Measurements from ENCODE around the gene GABRB3. TPM values are rescaled to one million over a fixed set of nuclear protein-coding genes. Genes with fewer than 3 reads are reported as not detected.

Gene GABRB3
- total RNA-seq, 4 donors from 2014 or later: 15.0 to 46.7 (median 20.6) TPM

GRCh38 chr15:26537663-26538062, 235.2 kb downstream of the GABRB3 start:
- Histone ChIP-seq H3K36me3 (no peaks in the 10 kb centered on the region), H3K27ac (no peak overlapping the region), H3K4me1 (no peaks in the 10 kb centered on the region), H3K27me3 (no peaks in the 10 kb centered on the region), H3K4me3 (replicated peaks in 1 of 3) (no peak overlapping the region), H3K9me3 (no peaks in the 10 kb centered on the region)
- no peak for DNase-seq
- no peak for TF ChIP-seq CTCF (IDR thresholded peaks at IDR 0.05)
- no peak for TF ChIP-seq POLR2A (IDR thresholded peaks at IDR 0.05)
- intact Hi-C loops (cut with DNase I): no loop called here
- WGBS, 2 donors: 69 to 73% methylated on average over 2 of the region's 2 CpGs

GRCh38 chr15:26531489-26531888, 241.4 kb downstream of the GABRB3 start:
- Histone ChIP-seq H3K4me1 (no peaks in the 10 kb centered on the region), H3K9me3 (no peaks in the 10 kb centered on the region), H3K36me3 (no peaks in the 10 kb centered on the region), H3K4me3 (replicated peaks in 1 of 3) (no peak overlapping the region), H3K27me3 (no peaks in the 10 kb centered on the region), H3K27ac (no peak overlapping the region)
- intact Hi-C loops (cut with DNase I): no loop called here
- DNase-seq: no peak
- WGBS, 2 donors: 72 to 74% methylated on average over 4 of the region's 4 CpGs
- no peak for TF ChIP-seq CTCF (IDR thresholded peaks at IDR 0.05)
- TF ChIP-seq POLR2A (IDR thresholded peaks at IDR 0.05): no peak

GRCh38 chr15:26525096-26525495, 247.8 kb downstream of the GABRB3 start:
- no peak for DNase-seq
- no peak overlapping the region for H3K4me3 ChIP-seq (replicated peaks in 1 of 3)
- intact Hi-C loops (cut with DNase I): no loop called here
- no peaks in the 10 kb centered on the region for H3K9me3 ChIP-seq
- 90 to 91% methylated on average over 2 of the region's 2 CpGs for WGBS, 2 donors
- TF ChIP-seq POLR2A (IDR thresholded peaks at IDR 0.05) (no peak), CTCF (IDR thresholded peaks at IDR 0.05) (no peak)
- no peak overlapping the region for H3K27ac ChIP-seq
- H3K36me3 ChIP-seq: no peaks in the 10 kb centered on the region
- H3K4me1 ChIP-seq: no peaks in the 10 kb centered on the region
- no peaks in the 10 kb centered on the region for H3K27me3 ChIP-seq

GRCh38 chr15:26521691-26522198, 251.1 kb downstream of the GABRB3 start:
- DNase-seq: no peak
- 78 to 80% methylated on average over 9 of the region's 9 CpGs for WGBS, 2 donors
- no peak for TF ChIP-seq CTCF (IDR thresholded peaks at IDR 0.05)
- no peak for TF ChIP-seq POLR2A (IDR thresholded peaks at IDR 0.05)
- no peak overlapping the region for H3K27ac ChIP-seq
- no peaks in the 10 kb centered on the region for H3K4me1 ChIP-seq
- no peaks in the 10 kb centered on the region for H3K9me3 ChIP-seq
- no peaks in the 10 kb centered on the region for H3K36me3 ChIP-seq
- intact Hi-C loops (cut with DNase I): no loop called here
- H3K27me3 ChIP-seq: no peaks in the 10 kb centered on the region
- H3K4me3 ChIP-seq (replicated peaks in 1 of 3): no peak overlapping the region

GRCh38 chr15:26521130-26521529, 251.7 kb downstream of the GABRB3 start:
- WGBS, 2 donors: 61 to 66% methylated on average over 8 of the region's 8 CpGs
- TF ChIP-seq CTCF (IDR thresholded peaks at IDR 0.05) (no peak), POLR2A (IDR thresholded peaks at IDR 0.05) (no peak)
- intact Hi-C loops (cut with DNase I): no loop called here
- no peak for DNase-seq
- H3K27ac ChIP-seq: no peak overlapping the region
- no peaks in the 10 kb centered on the region for H3K4me1 ChIP-seq
- H3K9me3 ChIP-seq: no peaks in the 10 kb centered on the region
- no peaks in the 10 kb centered on the region for H3K27me3 ChIP-seq
- no peaks in the 10 kb centered on the region for H3K36me3 ChIP-seq
- no peak overlapping the region for H3K4me3 ChIP-seq (replicated peaks in 1 of 3)

All from thyroid gland (tissue), 4 donors.